GM18507 (cell line): ENCODE results near the gene MIEF1.
A peak's percentile ranks its signal among the peaks of the same experiment; 100 is the strongest.

Experiments
- DNase-seq: peaks from one replicate; pipeline ENCODE4 v3.0.0; 2011; ENCODE audit warnings: low read depth; ENCODE audit not compliant: insufficient read length; ENCODE audit errors: extremely low spot score
- FAIRE-seq: peaks from 2 replicates; lab custom pipeline; 2011; peaks lifted over from hg19 to GRCh38; lab: Jason Lieb, UNC

MIEF1 gene

GRCh38 chr22:39487826-39488520, 14.1 kb upstream of the MIEF1 start:
- no peak for DNase-seq
- FAIRE-seq = no peak

- DNase-seq = no peak
- FAIRE-seq = no peak
These were observed 13.5 kb upstream of the MIEF1 start for GRCh38 chr22:39488563-39489083.

DNA sequence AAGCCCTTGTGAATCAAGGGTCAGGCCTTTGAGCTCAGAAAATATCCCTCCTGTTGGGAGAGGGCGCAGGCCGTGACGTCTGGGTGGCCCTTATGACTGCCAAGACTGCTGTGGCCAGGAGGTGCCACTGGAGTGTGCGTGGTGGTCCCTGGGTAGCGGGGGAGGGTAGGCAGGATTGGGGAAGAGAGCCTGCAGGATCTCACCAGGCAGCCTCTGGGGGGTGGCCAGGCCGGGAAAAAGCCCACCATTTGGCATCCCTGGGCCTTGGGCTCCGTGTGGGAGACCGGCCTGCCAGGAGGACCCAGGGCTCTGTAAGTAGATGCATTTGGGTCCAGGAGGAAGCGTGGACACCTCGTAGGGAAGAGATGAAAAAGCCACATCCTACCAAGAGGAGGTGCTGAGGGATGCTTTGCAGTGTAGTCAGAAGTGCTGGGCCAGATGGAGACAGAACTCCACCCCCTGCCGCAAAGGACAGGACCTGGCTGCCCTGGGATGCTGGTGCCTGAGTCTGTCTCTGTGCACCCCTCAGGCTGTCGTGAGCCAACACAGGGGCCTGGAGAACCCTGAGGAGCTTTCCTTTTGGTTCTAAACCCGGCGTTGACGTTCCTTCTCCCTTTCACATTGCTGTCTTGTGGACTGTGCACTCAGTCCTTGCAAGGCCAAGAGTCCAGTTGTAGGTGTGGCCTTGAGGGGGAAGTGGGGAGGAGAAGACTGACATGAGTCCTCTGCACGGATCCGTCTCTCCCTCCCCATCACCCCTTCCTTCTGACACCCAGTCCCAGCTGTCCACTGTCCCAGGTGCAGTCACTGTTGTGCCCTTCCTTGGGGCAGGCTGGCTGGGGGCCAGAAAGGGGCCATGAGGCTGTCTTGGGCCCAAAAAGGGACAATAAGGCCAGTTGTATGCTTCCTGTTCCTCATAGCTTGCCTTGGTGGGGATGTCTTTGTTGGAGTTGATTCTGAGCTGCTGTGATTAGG, 12.7 kb upstream of the MIEF1 start:
- no peak for FAIRE-seq
- DNase-seq = no peak

DNA sequence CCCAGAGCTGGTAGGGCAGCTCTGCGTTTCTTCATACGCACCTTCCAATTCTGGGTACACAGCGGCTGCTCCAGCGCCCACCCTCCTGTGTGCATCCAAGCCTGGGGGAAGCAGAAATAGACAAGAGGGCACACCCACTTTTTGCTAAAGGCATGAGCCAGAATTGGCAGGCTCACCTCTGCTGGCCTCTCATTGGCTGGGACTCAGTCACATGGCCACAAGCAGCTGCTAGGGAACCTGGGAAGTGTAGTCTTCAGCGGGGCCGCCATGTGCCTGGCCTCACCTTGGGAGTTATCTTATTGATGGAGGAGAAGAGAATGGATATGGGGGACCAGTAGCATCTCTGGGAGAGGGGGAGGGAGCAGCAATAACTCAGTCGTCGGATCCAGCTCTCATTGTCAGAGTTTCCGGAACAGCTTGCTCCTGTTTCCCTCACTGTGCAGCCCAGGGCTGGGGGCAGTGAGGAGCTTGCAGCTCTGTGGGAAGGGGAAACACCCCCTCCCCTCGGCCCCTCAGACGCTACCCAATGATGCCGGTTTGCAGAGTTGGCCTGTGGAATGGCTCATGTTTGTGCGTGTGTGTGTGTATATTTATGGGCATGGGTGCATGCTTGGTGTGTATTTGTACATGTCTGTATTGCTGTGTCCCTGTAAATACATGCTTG, 11.8 kb upstream of the MIEF1 start:
- peak; percentile 92 for FAIRE-seq
- DNase-seq = peak; percentile 84

GRCh38 chr22:39490966-39491680, 11.0 kb upstream of the MIEF1 start:
- FAIRE-seq (no peak), DNase-seq (no peak)

GRCh38 chr22:39491696-39492095, 10.4 kb upstream of the MIEF1 start:
- no peak for DNase-seq
- no peak for FAIRE-seq

DNA sequence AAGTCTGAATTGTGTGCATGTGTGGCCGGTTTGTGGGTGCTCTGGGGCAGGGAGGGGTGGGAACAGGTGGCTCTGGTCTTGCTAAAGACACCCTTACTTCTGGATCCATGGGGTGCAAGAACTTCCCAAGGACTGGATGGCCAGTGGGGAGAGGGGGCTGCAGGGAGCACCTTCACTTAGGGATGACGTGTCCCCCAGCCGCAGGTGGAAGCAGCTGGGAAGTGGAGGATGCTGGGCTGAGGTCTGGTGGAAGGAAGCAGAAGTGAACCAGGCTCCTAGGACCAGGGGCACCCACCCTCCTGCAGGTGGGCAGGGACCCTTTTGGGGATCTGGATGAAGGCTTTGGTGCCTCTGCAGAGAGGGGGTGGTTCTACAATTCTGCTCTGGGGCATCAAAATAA, 9.9 kb upstream of the MIEF1 start:
- FAIRE-seq = no peak

DNA sequence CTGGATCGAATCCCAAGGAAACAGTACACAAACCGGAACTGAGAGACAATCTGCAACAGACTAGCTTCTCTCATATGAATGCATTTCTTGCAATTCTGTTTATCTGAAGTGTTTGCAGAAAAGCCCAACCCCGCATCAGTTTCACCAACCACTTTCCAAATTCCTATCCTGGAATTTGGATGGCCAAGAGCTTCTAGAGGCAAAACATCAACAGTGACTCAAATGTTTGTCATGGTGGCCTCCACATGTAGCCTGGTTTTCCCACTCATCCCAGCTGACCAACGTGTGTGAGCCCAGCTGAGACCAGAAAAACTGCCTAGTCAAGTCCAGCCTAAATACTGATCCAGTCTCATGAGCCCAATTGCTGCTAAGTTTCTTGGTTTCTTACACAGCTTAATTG, 8.3 kb upstream of the MIEF1 start:
- DNase-seq (no peak), FAIRE-seq (no peak)

More for the DNA sequence above, 9.9 kb upstream of the MIEF1 start:
- DNase-seq = no peak

DNA sequence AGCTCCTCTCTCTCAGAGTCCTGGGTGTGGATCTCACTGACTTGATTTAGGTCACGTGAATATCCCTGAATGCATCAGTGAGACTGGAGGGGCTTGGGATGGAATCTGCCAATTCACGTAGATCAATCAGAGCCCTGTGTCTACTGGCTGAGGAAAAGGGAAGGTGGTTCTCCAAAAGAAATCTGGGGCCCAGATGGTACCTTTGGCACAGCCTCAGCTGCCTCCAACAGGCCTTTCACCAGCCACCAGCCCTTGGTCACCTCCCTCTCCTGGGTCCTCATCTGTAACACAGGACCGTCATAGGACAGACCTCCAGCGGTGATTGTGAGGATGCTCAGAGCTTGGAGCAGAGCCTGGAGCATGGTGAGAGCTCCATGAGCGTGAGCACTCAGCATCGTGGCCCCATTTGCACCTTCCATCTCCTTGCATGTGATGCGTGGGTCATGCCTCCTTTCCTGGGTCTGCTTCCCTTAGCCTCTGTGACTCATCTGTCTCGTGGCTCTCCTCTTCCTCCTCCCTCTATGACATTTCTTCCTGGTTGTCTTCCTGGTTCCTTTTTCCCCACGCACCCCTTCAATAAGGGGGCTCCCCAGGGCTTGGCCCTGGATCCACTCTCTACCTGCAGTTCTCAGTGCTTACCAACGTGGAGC, 7.5 kb upstream of the MIEF1 start:
- DNase-seq (no peak), FAIRE-seq (no peak)

- no peak for DNase-seq
- FAIRE-seq = peak; percentile 70
These were observed 5.8 kb upstream of the MIEF1 start for GRCh38 chr22:39496131-39496838.

DNA sequence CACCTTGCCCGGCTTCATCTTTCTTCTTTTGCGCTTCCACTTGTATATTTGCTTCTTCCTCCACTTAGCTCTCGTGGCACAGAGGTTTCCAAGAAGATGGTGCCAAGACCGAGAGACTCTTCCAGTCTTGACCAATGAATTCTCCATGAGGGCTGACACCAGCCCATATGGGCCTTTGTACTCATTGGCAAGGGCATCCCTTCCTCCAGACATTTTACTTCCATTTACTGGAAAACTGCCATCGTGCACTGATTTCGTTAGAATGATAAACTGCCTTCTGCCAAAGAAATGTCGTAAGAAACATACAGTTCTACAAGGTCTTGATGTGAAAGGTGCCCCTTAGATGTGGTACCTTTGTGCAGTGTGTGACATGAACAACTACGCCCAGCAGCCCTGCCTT, 4.7 kb upstream of the MIEF1 start:
- DNase-seq (no peak), FAIRE-seq (no peak)

DNA sequence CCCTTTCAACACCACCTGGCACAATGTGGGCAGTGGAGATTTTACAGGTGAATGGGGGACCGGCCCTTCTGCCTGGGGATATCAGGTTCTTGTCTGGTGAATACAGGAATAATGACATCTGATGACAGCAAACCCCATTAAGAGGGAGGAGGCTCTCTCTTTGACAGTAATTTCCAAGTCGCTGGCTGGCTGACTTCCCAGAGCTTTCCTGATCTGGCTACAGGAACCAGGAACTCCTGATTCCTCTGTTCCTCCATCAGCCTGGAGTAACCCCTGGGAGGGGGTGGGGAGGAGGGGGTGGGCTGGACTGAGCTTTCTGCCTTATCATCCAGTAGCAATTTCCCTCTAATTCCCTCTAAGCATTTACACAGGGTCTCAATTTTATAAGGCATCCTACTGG, 3.7 kb upstream of the MIEF1 start:
- DNase-seq (no peak), FAIRE-seq (no peak)

GRCh38 chr22:39498802-39499201, 3.3 kb upstream of the MIEF1 start:
- no peak for DNase-seq
- no peak for FAIRE-seq

DNA sequence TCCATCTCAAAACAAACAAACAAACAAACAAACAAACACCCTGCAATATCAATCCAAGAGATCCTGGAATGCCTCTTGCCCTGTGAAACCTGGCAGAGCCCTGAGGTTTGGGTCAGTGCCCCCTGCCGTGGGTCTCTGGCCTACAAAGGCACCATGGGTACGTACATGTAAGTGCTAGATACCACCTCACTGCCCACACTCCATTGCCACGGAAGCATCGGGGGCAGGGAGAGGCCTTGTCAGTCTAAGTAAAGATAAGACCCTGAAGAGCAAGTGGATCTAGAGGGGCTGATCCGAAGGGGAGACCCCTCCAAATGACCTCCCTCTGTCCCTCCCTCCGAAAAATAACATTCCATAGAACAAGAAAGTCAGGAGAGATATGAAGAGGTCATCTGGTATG, 2.0 kb upstream of the MIEF1 start:
- DNase-seq = no peak
- FAIRE-seq = no peak

GRCh38 chr22:39501644-39502108, 414 bp upstream of the MIEF1 start:
- FAIRE-seq (no peak), DNase-seq (no peak)

DNA sequence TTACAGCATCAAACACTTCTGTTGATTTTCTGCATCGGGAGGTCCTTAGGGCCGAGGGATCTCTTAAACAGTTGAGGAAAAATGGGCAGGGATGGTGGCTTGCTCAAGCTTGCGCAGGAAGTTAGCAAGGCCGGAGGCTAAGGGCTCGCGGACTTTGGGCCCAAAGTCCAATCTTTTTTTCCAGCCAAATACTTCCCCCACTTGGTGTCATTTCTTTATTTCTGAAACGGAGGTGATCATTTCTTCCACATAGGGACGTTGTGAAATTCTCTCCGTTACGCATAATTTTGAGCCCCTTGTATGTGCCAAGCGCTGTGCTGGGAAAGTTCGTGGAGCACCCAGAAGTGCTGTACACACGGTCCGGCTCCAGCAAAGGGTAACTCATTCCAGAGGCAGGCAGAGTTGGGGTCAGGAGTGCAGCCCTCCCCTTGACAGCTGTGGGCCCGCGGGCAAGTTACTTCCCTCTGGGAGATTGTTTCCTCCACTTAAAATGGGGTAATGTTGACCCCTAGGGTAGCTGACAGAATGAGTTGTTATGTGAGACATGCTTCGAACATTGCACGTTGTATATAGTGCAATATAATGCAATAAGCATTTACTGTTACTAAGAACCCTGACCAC, 809 bp downstream of the MIEF1 start:
- FAIRE-seq = peak; percentile 41
- no peak for DNase-seq

DNA sequence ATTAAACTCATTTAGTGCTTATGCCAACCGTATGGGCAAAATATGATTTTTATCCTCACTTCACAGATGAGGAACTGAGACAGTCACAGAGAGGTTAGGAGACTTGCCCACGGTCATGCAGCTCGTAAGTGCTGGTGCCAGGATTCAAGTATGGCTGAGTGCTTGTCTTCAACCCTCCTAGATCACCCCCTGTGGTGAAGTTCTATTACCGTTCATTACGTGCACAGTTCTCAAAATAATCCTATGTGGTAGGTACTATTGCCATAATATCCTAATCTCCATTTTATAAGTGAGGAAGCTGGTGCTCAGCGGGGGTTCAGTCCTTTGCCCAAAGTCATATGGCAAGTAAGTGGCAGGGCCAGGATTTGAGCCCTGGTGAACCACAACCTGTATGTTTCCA, 1.5 kb downstream of the MIEF1 start:
- peak; percentile 41 for FAIRE-seq
- no peak for DNase-seq

- no peak for FAIRE-seq
These were observed 2.0 kb downstream of the MIEF1 start for GRCh38 chr22:39504071-39504470.

More at GRCh38 chr22:39504071-39504470, 2.0 kb downstream of the MIEF1 start:
- DNase-seq = no peak
